HG03060 (cell line): ENCODE results near the gene KMT2E.
"Not testable (repeated sequence)": the region's sequence is repeated elsewhere in the genome, so short reads cannot be mapped to it uniquely, and the experiment has no call there.

ENCODE experiments used
- ATAC-seq: cut with Tn5 transposase; IDR thresholded peaks from one replicate; pipeline ENCODE4 v1.9.1; 2021; ENCODE audit warnings: low read depth, moderate number of reproducible peaks; ENCODE audit not compliant: unreplicated experiment

KMT2E gene, protein sequence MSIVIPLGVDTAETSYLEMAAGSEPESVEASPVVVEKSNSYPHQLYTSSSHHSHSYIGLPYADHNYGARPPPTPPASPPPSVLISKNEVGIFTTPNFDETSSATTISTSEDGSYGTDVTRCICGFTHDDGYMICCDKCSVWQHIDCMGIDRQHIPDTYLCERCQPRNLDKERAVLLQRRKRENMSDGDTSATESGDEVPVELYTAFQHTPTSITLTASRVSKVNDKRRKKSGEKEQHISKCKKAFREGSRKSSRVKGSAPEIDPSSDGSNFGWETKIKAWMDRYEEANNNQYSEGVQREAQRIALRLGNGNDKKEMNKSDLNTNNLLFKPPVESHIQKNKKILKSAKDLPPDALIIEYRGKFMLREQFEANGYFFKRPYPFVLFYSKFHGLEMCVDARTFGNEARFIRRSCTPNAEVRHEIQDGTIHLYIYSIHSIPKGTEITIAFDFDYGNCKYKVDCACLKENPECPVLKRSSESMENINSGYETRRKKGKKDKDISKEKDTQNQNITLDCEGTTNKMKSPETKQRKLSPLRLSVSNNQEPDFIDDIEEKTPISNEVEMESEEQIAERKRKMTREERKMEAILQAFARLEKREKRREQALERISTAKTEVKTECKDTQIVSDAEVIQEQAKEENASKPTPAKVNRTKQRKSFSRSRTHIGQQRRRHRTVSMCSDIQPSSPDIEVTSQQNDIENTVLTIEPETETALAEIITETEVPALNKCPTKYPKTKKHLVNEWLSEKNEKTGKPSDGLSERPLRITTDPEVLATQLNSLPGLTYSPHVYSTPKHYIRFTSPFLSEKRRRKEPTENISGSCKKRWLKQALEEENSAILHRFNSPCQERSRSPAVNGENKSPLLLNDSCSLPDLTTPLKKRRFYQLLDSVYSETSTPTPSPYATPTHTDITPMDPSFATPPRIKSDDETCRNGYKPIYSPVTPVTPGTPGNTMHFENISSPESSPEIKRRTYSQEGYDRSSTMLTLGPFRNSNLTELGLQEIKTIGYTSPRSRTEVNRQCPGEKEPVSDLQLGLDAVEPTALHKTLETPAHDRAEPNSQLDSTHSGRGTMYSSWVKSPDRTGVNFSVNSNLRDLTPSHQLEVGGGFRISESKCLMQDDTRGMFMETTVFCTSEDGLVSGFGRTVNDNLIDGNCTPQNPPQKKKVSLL (N-terminal part only)

GRCh38 chr7:105013816-105014692 is at the start of gene KMT2E:
Gene KMT2E (plus strand): TSS chr7:105014205. CDS start chr7:105040953, 26,748 bp downstream.
- ATAC-seq = no peak

DNA sequence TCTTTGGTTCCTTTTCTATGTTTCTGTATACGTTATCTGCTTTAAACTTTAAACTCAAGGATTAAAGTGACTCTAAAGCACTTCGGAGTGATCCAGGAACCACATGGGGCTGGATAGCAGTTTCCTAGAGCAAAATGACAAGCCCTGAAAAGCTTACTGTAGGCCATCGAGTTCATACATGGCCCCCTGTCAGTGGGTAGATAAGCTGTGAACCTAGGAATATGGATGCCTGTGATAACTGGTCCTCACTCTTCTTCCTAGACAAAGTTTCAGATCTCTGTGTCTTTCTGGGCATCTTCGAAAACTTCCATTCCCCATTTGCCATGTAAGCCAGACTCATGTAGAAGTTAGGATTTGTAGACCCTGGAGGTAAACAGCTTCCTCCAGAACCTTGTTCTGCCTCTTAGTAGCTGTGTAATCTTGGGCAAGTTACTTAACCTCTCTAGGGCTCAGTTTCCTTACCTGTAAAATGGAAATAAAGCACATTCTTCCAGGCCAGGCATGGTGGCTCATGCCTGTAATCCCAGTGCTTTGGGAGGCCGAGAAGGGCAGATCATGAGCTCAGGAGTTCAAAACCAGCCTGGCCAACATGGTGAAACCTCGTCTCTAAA is 49.3 kb upstream of the KMT2E start:
- ATAC-seq = no peak

GRCh38 chr7:104966022-104966421 is 48.0 kb upstream of the KMT2E start:
- ATAC-seq = no peak

GRCh38 chr7:104967088-104967487 is 46.9 kb upstream of the KMT2E start:
- no peak for ATAC-seq

DNA sequence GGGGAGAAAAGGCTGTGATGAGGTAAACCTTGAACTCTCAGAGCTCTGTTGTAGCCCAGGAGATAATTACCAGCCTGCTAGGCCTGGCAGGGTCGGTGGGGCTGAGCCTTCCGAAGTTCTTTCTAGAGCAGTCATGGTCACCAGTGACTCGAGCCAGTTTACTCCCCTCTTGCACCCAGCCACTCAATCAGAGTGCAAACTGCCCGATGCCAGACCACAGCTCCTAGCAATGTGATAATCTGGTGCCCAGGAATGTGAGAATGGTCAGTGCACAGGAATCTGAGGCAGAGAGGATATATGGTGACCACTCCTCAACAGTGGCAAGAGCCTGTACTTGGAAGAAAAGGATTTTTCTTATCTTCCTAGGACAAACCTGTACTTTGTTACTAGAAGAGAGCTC is 46.4 kb upstream of the KMT2E start:
- no peak for ATAC-seq

DNA sequence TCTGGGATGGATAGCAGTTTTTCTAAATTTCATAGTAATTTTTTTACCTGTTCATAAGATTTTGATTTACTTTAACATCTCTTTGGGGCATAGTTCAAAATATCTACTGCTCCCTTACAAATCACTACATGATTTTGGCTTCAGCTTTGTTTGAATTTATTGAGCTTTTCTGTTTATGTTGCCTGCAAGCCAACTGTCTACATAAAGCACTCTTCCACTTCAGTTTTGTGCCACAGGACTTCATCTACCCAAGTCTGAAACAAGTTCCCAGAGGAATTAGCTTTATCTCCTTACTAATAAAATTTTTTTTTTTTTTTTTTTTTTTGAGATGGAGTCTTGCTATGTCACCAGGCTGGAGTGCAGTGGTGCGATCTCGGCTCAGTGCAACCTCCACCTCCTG is 45.4 kb upstream of the KMT2E start:
- no peak for ATAC-seq

- no peak for ATAC-seq
Measured at GRCh38 chr7:104969183-104969582, 44.8 kb upstream of the KMT2E start.

DNA sequence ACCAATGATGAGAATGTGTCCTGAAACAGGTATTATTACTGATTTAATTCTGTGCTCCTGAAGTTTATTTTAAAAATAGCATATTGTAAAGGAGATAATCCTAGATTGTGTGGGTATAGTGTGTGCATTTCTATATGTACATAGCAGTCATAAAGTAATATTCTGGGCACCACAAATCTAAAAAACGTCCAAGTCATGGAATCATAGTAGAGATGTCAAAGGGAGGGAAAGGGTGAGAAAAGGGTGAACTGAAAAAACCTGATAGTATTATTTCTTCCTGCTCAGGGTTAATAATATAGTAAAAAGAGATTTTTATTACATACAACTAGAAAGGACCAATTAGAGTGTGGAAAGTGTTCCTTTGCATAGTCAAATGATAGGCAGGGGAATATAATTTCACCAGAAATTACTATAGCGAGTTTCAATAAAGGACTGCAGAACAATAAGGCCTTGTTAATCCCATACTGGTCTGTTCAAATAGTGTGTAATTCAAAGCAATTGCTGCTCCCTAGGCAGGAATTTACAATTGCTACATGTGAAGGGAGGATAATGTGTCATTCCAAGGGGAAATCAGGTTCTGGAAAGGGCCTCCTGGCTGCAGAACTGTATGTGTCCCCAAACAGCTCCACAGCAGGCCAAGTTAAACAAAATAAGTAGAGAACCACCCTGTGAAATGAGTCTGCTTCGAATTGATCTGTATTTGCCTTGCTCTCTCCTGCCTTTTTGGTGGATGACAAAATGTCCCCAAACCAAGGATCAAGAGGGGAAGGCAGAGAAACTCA is 42.5 kb upstream of the KMT2E start:
- ATAC-seq = no peak

DNA sequence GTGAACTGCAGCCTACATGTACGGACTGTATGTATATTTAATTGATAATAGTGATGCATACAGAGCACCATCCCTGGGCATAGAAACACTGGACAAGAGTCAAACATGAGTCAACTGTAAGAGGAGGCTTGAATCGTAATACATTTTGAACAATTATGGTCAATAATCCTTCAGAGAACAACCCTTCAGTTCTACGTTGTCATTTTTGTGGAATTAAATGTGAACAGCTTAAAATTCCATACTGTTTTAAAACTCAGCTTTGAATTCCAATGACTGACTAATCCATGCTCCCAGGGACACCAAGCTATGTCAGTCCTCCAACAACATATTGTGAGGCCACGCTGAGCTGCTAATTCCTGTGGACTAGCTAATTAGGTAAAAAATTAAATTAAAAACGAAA is 41.5 kb upstream of the KMT2E start:
- no peak for ATAC-seq

GRCh38 chr7:104973227-104973626 is 40.8 kb upstream of the KMT2E start:
- no peak for ATAC-seq

GRCh38 chr7:104973909-104974415 is 40.0 kb upstream of the KMT2E start:
- ATAC-seq = no peak

DNA sequence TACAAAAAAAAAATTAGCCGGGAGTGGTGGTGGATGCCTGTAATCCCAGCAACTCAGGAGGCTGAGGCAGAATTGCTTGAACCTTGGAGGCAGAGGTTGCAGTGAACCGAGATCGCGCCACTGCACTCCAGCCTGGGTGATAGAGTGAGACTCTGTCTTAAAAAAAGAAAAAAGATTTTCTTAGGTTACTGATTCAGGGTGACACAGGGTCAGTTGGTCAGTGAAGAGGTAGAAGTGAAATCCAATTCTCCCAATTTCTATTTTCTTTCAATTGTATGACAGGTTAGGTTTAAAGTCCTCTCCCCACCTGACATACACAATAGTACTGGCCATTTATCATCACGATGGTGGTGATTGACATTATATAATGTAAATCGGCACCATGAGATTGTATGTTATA is 38.5 kb upstream of the KMT2E start:
- ATAC-seq = not testable (repeated sequence)

- no peak for ATAC-seq
Measured at GRCh38 chr7:104976966-104977636, 36.9 kb upstream of the KMT2E start.

GRCh38 chr7:104978460-104978859 is 35.5 kb upstream of the KMT2E start:
- ATAC-seq = no peak

- no peak for ATAC-seq
Measured at GRCh38 chr7:104979167-104979841, 34.7 kb upstream of the KMT2E start.

- ATAC-seq = no peak
Measured at GRCh38 chr7:104980440-104980839, 33.6 kb upstream of the KMT2E start.

DNA sequence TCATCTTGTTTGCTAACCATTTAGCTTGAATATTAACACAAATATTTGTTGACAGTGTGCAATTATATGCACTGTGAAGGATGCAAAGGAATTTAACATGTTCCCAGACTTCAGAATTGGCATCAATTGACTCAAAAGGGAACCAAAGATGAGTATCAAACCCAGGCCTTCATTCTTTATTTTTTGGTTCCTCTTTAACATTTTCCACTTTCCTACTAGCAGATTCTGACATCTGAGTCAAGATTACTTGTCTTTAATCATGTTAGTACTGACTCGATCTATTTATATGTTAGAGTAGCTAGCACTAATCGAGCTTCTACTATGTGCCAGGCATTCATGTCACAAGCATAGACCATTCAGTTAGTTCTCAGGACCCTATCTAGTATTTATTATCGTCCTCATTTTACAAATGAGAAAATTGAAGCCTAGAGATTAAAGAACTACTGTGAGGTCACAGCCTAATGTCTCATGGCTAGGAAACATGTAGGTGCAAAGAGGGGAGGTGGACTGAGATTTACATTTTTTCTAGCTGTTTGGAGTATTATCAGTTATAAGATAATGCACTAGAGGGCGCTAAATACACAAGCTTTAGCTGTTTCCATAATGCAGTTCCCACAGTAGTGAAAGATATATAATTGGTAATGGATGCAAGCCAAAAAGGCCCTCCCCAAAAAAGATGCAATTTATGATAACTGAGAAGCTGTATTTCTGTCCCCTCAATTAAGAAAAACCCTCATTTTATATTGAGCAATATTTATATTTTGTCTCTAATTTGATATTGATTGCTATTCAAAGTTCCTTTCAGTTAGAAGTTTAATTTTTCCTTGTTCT is 32.9 kb upstream of the KMT2E start:
- no peak for ATAC-seq
